IMR-90 (cell line): Measurements from ENCODE around the gene SVIL. TPM values are rescaled to one million over a fixed set of nuclear protein-coding genes. Genes with fewer than 3 reads are reported as not detected.

Experiments used
- ATAC-seq: fragments of 200-7000 bp; cut with Tn5 transposase; 2 replicates; pipeline ENCODE4 v1.9.1; 2020; ENCODE audit warnings: low read depth, mild to moderate bottlenecking, moderate library complexity
- BruUV-seq: library from RNA; stranded (reverse); fragments of 400-500 nt; replicated peaks from 2 replicates; lab custom pipeline; 2021; lab: Mats Ljungman, UMichigan
- CTCF ChIA-PET: fragments of 300-600 bp; formaldehyde crosslinking; extraction: SDS; loops from one replicate; lab custom pipeline; 2021; ENCODE audit warnings: antibody characterized with exemption; lab: Yijun Ruan, JAX
- POLR2A ChIA-PET: fragments of 300-600 bp; sonication (Branson Sonifier 250); formaldehyde crosslinking; loops from one replicate; lab custom pipeline; 2022; ENCODE audit warnings: antibody characterized with exemption; ENCODE audit not compliant: unreplicated experiment; lab: Charles Lee
- DNase-seq: peaks from one replicate; pipeline ENCODE4 v3.0.0; 2013
- H2AFZ ChIP-seq: replicated peaks from 2 replicates; pipeline ENCODE3; 2013; ENCODE audit warnings: low read length, mild to moderate bottlenecking; ENCODE audit not compliant: poor library complexity
- H2AK5ac ChIP-seq: 2 replicates; pipeline ENCODE4 v1.6.1; 2013; ENCODE audit warnings: low read depth, low read length, inconsistent platforms
- H2AK9ac ChIP-seq: replicated peaks from 2 replicates; pipeline ENCODE3; 2013; ENCODE audit warnings: mild to moderate bottlenecking, low read depth, low read length, moderate library complexity; ENCODE audit not compliant: poor library complexity
- H2BK120ac ChIP-seq: 2 replicates; pipeline ENCODE4 v1.6.1; 2013; ENCODE audit warnings: low read depth, low read length, inconsistent platforms
- H2BK15ac ChIP-seq: 3 replicates; pipeline ENCODE4 v1.6.1; 2013; ENCODE audit warnings: low read depth, low read length, inconsistent platforms
- H2BK20ac ChIP-seq: 2 replicates; pipeline ENCODE4 v1.6.1; 2013; ENCODE audit warnings: low read depth, mild to moderate bottlenecking, inconsistent platforms, low read length, moderate library complexity
- H2BK5ac ChIP-seq: 2 replicates; pipeline ENCODE4 v1.6.1; 2013; ENCODE audit warnings: mild to moderate bottlenecking, low read depth, low read length, inconsistent platforms; ENCODE audit not compliant: poor library complexity, severe bottlenecking
- H3K14ac ChIP-seq: replicated peaks from 2 replicates; pipeline ENCODE4 v1.6.1; 2013; ENCODE audit warnings: low read depth, low read length, inconsistent platforms
- H3K18ac ChIP-seq: 2 replicates; pipeline ENCODE4 v1.6.1; 2013; ENCODE audit warnings: low read depth, low read length, control low read depth
- H3K23ac ChIP-seq: 2 replicates; pipeline ENCODE4 v1.6.1; 2013; ENCODE audit warnings: low read depth, low read length, inconsistent platforms
- H3K27ac ChIP-seq: 2 replicates; pipeline ENCODE4 v1.5.1; 2013; ENCODE audit warnings: mild to moderate bottlenecking, control low read depth, low read length; ENCODE audit not compliant: insufficient read depth
- H3K27me3 ChIP-seq: 2 replicates; pipeline ENCODE4 v1.6.1; 2013; ENCODE audit warnings: low read length; ENCODE audit not compliant: control insufficient read depth, insufficient read depth
- H3K36me3 ChIP-seq: 2 replicates; pipeline ENCODE4 v1.6.1; 2013; ENCODE audit warnings: low read length, mixed read lengths; ENCODE audit not compliant: control insufficient read depth, insufficient read depth
- H3K4ac ChIP-seq: 2 replicates; pipeline ENCODE4 v1.6.1; 2013; ENCODE audit warnings: low read depth, low read length, inconsistent platforms
- H3K4me1 ChIP-seq: 2 replicates; pipeline ENCODE4 v1.6.1; 2013; ENCODE audit warnings: low read length, mixed read lengths; ENCODE audit not compliant: control insufficient read depth, insufficient read depth
- H3K4me2 ChIP-seq: 2 replicates; pipeline ENCODE4 v1.6.1; 2013; ENCODE audit warnings: low read depth, mild to moderate bottlenecking, control low read depth, low read length, moderate library complexity
- H3K4me3 ChIP-seq: 2 replicates; pipeline ENCODE4 v1.5.1; 2013; ENCODE audit warnings: low read depth, mild to moderate bottlenecking, control low read depth, low read length, moderate library complexity; ENCODE audit not compliant: insufficient read depth
- H3K56ac ChIP-seq: 2 replicates; pipeline ENCODE4 v1.6.1; 2013; ENCODE audit warnings: low read length, inconsistent platforms; ENCODE audit not compliant: insufficient read depth; ENCODE audit errors: extremely low read depth
- H3K79me1 ChIP-seq, 2 experiments: 2 replicates each; pipeline ENCODE4 v1.6.1; 2013; ENCODE audit warnings: low read length in 2 of 2, inconsistent platforms in 1 of 2, low read depth in 1 of 2
- H3K9ac ChIP-seq: 2 replicates; pipeline ENCODE4 v1.6.1; 2013; ENCODE audit warnings: low read depth, low read length, control low read depth
- H3K9me1 ChIP-seq: 2 replicates; pipeline ENCODE4 v1.6.1; 2013; ENCODE audit warnings: low read length, inconsistent platforms; ENCODE audit not compliant: insufficient read depth
- H3K9me3 ChIP-seq: 2 replicates; pipeline ENCODE4 v1.6.1; 2013; ENCODE audit warnings: low read length; ENCODE audit not compliant: control insufficient read depth, insufficient read depth
- H4K20me1 ChIP-seq: 2 replicates; pipeline ENCODE4 v1.6.1; 2013; ENCODE audit warnings: low read length, inconsistent platforms; ENCODE audit not compliant: insufficient read depth
- H4K5ac ChIP-seq: 2 replicates; pipeline ENCODE4 v1.6.1; 2013; ENCODE audit warnings: mild to moderate bottlenecking, low read depth, low read length, control low read depth
- H4K8ac ChIP-seq, 2 experiments: 2 replicates each; pipeline ENCODE4 v1.6.1; 2013; ENCODE audit warnings: low read depth in 2 of 2, low read length in 2 of 2, control low read depth in 1 of 2, inconsistent platforms in 1 of 2
- H4K91ac ChIP-seq: 2 replicates; pipeline ENCODE4 v1.6.1; 2013; ENCODE audit warnings: low read depth, low read length, inconsistent platforms; ENCODE audit not compliant: insufficient read depth
- CHD1 ChIP-seq: IDR thresholded peaks from 2 replicates; pipeline ENCODE4 v1.6.1; 2012; ENCODE audit warnings: low read depth, low read length, improper control_type of control experiment
- ELK1 ChIP-seq: fragments of 150-350 bp; IDR thresholded peaks from 2 replicates; pipeline ENCODE4 v1.6.1; 2016; ENCODE audit warnings: low read depth, mild to moderate bottlenecking, low read length, moderate library complexity, borderline replicate concordance
- WGBS, 2 experiments: methylation state at CpG; one replicate each; pipeline versions ENCODE4 v1.1.5 to v1.1.7; 2013; ENCODE audit warnings: missing lambda C conversion rate in 2 of 2; ENCODE audit not compliant: insufficient read length in 1 of 2; ENCODE audit errors: extremely low coverage in 2 of 2; 5-methylcytosine and 5-hydroxymethylcytosine counted together
- dilution Hi-C: fragments of 300-500 bp; cut with HindIII; formaldehyde crosslinking; loops from one replicate; pipeline ENCODE4 v1.14.3; 2018; ENCODE audit warnings: low sequenced_read_pairs; ENCODE audit not compliant: unreplicated experiment
- in situ Hi-C: fragments of 300-500 bp; cut with MboI; formaldehyde crosslinking; loops from 3 replicates; pipeline ENCODE4 v1.14.3; 2019; ENCODE audit warnings: low sequenced_read_pairs, inconsistent platforms, mixed read lengths
- intact Hi-C: fragments of 100-400 bp; cut with micrococcal nuclease; formaldehyde crosslinking; loops from 2 replicates; pipeline ENCODE4 v1.10.0; 2022
- polyA plus RNA-seq, 3 experiments: library from polyadenylated mRNA; depleted of rRNA; stranded (reverse); fragments of >200 nt; gene quantifications; 2 replicates each; pipeline ENCODE4 v1.2.3, GENCODE V29; 2012; ENCODE audit warnings: low replicate concordance in 1 of 3
- total RNA-seq: library from RNA; depleted of rRNA; stranded (reverse); fragments of >200 nt; gene quantifications from 2 replicates; pipeline ENCODE4 v1.2.3, GENCODE V29; 2012

The SVIL gene
- total and polyA plus RNA-seq, 2 of the 4 experiments (the other 2 are of a cell fraction): 11.5 to 11.6 TPM

DNA sequence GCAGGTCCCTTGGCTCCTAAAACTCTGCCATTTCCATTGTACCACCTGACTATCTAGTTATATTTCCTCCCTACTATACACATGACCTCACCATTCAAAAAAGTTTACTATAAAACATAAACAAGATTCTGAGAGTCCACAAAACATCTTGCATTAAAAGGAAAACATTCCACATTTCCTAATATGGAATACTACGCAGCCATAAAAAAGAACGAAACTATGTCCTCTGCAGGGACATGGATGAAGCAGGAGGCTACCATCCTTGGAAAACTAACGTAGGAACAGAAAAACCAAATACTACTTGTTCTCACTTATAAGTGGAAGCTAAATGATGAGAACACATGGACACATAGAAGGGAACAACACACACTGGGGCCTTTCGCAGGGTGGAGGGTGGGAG is 48.3 kb downstream of the SVIL start:
- ATAC-seq: no peak
- dilution Hi-C loops: no loop called here

More for the DNA sequence above, 48.3 kb downstream of the SVIL start:
- Histone ChIP-seq H3K27ac (no peak overlapping the region), H2AFZ (no peak overlapping the region), H2BK20ac (no peak overlapping the region), H2AK9ac (no peak overlapping the region), H3K4me2 (no peak overlapping the region), H3K9ac (no peak overlapping the region), H3K9me1 (peaks cover 21% of the 10 kb centered on the region), H2BK5ac (no peak overlapping the region), H4K20me1 (peaks cover 15% of the 10 kb centered on the region; the same call in 1 of the 2 replicates), H3K9me3 (no peaks in the 10 kb centered on the region), H2BK120ac (no peak overlapping the region), H3K27me3 (no peaks in the 10 kb centered on the region), H3K14ac (no peak overlapping the region), H4K8ac (no peak overlapping the region), H4K91ac (no peak overlapping the region), H3K4me1 (peaks cover 26% of the 10 kb centered on the region), H3K4ac (no peak overlapping the region), H3K23ac (no peak overlapping the region), H3K4me3 (no peak overlapping the region), H2AK5ac (0 out of 2 replicates have a peak overlapping the region, but pooled peaks have one; percentile 17), H3K18ac (no peak overlapping the region), H3K36me3 (peaks cover 2% of the 10 kb centered on the region; the same call in 1 of the 2 replicates), H3K79me1 (peaks cover 13 to 78% of the 10 kb centered on the region in 2 experiments), H3K56ac (no peak overlapping the region), H4K5ac (no peak overlapping the region), H2BK15ac (no peak overlapping the region)
- CTCF ChIA-PET: no interaction called here
- intact Hi-C loops (no loop called here), in situ Hi-C loops (no loop called here)
- no TSS peak for BruUV-seq
- POLR2A ChIA-PET: no interaction called here
- no CpG with 5 or more reads among the region's 4 CpGs for whole genome bisulfite sequencing, 2 experiments
- TF ChIP-seq CHD1 (no peak), ELK1 (no peak)
- no peak for DNase-seq
